ENCODE results near the gene ZMYM2.

Gene ZMYM2

GRCh38 chr13:20002787-20003186 is 44.3 kb downstream of the ZMYM2 start:
- H2AFZ ChIP-seq (ENCODE audit: low read depth, low read length) = no peak overlapping the region
- TF ChIP-seq CTCF (IDR thresholded peaks at IDR 0.05; ENCODE audit: borderline replicate concordance, extremely low read depth, low read length, poor library complexity, severe bottlenecking) = no peak
- H3K36me3 ChIP-seq (ENCODE audit: insufficient read depth, low read length) = peaks cover 76% of the 10 kb centered on the region
- H3K27ac ChIP-seq (ENCODE audit: low read length) = no peak overlapping the region
- no peak overlapping the region for H3K9ac ChIP-seq (ENCODE audit: low read depth, low read length)
- H3K4me3 ChIP-seq (ENCODE audit: low read depth in 1 of 2, low read length in 2 of 2) = no peak overlapping the region
- ATAC-seq (ENCODE audit: insufficient read depth, low read depth) (no peak), DNase-seq (no peak)
- peaks cover 6% of the 10 kb centered on the region; the same call in 1 of the 2 replicates for H4K20me1 ChIP-seq (ENCODE audit: insufficient read depth, low read length)
- peaks cover 42% of the 10 kb centered on the region for H3K79me2 ChIP-seq (ENCODE audit: insufficient read depth, low read length)
- H3K4me2 ChIP-seq (ENCODE audit: insufficient read depth, low read length) = no peak overlapping the region
- H3K9me3 ChIP-seq (ENCODE audit: insufficient read depth, low read length, severe bottlenecking) = no peaks in the 10 kb centered on the region
- H3K27me3 ChIP-seq (ENCODE audit: insufficient read depth, low read length, poor library complexity) = no peaks in the 10 kb centered on the region
- no peaks in the 10 kb centered on the region for H3K4me1 ChIP-seq (ENCODE audit: insufficient read depth, low read length)

- no peak for ATAC-seq (ENCODE audit: insufficient read depth, low read depth)
- Histone ChIP-seq H3K79me2 (ENCODE audit: insufficient read depth, low read length) (peaks cover 8% of the 10 kb centered on the region; the same call in 1 of the 2 replicates), H3K27ac (ENCODE audit: low read length) (no peak overlapping the region)
Measured at GRCh38 chr13:20006206-20006605, 47.7 kb downstream of the ZMYM2 start.

GRCh38 chr13:20015763-20016162 is 57.2 kb downstream of the ZMYM2 start:
- peaks cover 34% of the 10 kb centered on the region for H3K79me2 ChIP-seq (ENCODE audit: insufficient read depth, low read length)

More at GRCh38 chr13:20006206-20006605, 47.7 kb downstream of the ZMYM2 start:
- Histone ChIP-seq H2AFZ (ENCODE audit: low read depth, low read length) (no peak overlapping the region), H3K4me2 (ENCODE audit: insufficient read depth, low read length) (no peak overlapping the region), H3K9ac (ENCODE audit: low read depth, low read length) (no peak overlapping the region), H4K20me1 (ENCODE audit: insufficient read depth, low read length) (no peaks in the 10 kb centered on the region; the same call in 1 of the 2 replicates), H3K27me3 (ENCODE audit: insufficient read depth, low read length, poor library complexity) (no peaks in the 10 kb centered on the region), H3K9me3 (ENCODE audit: insufficient read depth, low read length, severe bottlenecking) (no peaks in the 10 kb centered on the region), H3K4me1 (ENCODE audit: insufficient read depth, low read length) (no peaks in the 10 kb centered on the region), H3K36me3 (ENCODE audit: insufficient read depth, low read length) (peaks cover 82% of the 10 kb centered on the region), H3K4me3 (ENCODE audit: low read depth in 1 of 2, low read length in 2 of 2) (no peak overlapping the region)
- TF ChIP-seq CTCF (IDR thresholded peaks at IDR 0.05; ENCODE audit: borderline replicate concordance, extremely low read depth, low read length, poor library complexity, severe bottlenecking) = no peak
- DNase-seq = no peak

More at GRCh38 chr13:20015763-20016162, 57.2 kb downstream of the ZMYM2 start:
- TF ChIP-seq EZH2 (IDR thresholded peaks at IDR 0.05; ENCODE audit: borderline replicate concordance, low read depth, low read length, severe bottlenecking) (no peak), CTCF (IDR thresholded peaks at IDR 0.05; ENCODE audit: borderline replicate concordance, extremely low read depth, low read length, poor library complexity, severe bottlenecking) (no peak)
- H3K36me3 ChIP-seq (ENCODE audit: insufficient read depth, low read length) = peaks cover 78% of the 10 kb centered on the region
- peaks cover 25% of the 10 kb centered on the region for H3K9me3 ChIP-seq (ENCODE audit: insufficient read depth, low read length, severe bottlenecking)
- no peak overlapping the region for H3K4me2 ChIP-seq (ENCODE audit: insufficient read depth, low read length)
- no peak overlapping the region for H2AFZ ChIP-seq (ENCODE audit: low read depth, low read length)
- H3K4me1 ChIP-seq (ENCODE audit: insufficient read depth, low read length) = no peaks in the 10 kb centered on the region
- H3K27ac ChIP-seq (ENCODE audit: low read length) = no peak overlapping the region
- H3K4me3 ChIP-seq (ENCODE audit: low read depth in 1 of 2, low read length in 2 of 2) = no peak overlapping the region
- H4K20me1 ChIP-seq (ENCODE audit: insufficient read depth, low read length) = no peaks in the 10 kb centered on the region
- H3K9ac ChIP-seq (ENCODE audit: low read depth, low read length) = no peak overlapping the region
- no peaks in the 10 kb centered on the region for H3K27me3 ChIP-seq (ENCODE audit: insufficient read depth, low read length, poor library complexity)
- no peak for ATAC-seq (ENCODE audit: insufficient read depth, low read depth)
- DNase-seq = no peak
